PFSK-1 (cell line): ENCODE data around the gene ZNF786.
A peak's percentile ranks its signal among the peaks of the same experiment; 100 is the strongest.

ENCODE experiments used
- FOXP2 ChIP-seq: optimal IDR thresholded peaks from 2 replicates; pipeline ENCODE3; 2011; ENCODE audit warnings: borderline replicate concordance, control low read depth, inconsistent platforms; ENCODE audit not compliant: insufficient read depth; ENCODE audit errors: extremely low read length, extremely low read depth
- POLR2AphosphoS5 ChIP-seq: IDR thresholded peaks from 2 replicates; pipeline ENCODE4 v1.6.1; 2012; ENCODE audit warnings: low read depth, mild to moderate bottlenecking, control low read depth, low read length, moderate library complexity
- SIN3A ChIP-seq: IDR thresholded peaks from 2 replicates; pipeline ENCODE4 v1.6.1; 2012; ENCODE audit warnings: mild to moderate bottlenecking, low read length, moderate library complexity, borderline replicate concordance; ENCODE audit not compliant: insufficient read depth
- TAF1 ChIP-seq: IDR thresholded peaks from 2 replicates; pipeline ENCODE4 v1.6.1; 2012; ENCODE audit warnings: low read length, control low read depth, borderline replicate concordance; ENCODE audit not compliant: insufficient read depth
- TF ChIP-seq, protein P1 (sequence below), 2 experiments: IDR thresholded peaks; 2 replicates each; pipeline versions ENCODE4 v1.6.1 to v1.8.0; 2011 to 2012; ENCODE audit warnings: low read depth in 2 of 2, low read length in 2 of 2, control low read depth in 1 of 2, inconsistent platforms in 1 of 2, mild to moderate bottlenecking in 1 of 2, moderate library complexity in 1 of 2; ENCODE audit not compliant: insufficient read depth in 1 of 2

Gene ZNF786

DNA sequence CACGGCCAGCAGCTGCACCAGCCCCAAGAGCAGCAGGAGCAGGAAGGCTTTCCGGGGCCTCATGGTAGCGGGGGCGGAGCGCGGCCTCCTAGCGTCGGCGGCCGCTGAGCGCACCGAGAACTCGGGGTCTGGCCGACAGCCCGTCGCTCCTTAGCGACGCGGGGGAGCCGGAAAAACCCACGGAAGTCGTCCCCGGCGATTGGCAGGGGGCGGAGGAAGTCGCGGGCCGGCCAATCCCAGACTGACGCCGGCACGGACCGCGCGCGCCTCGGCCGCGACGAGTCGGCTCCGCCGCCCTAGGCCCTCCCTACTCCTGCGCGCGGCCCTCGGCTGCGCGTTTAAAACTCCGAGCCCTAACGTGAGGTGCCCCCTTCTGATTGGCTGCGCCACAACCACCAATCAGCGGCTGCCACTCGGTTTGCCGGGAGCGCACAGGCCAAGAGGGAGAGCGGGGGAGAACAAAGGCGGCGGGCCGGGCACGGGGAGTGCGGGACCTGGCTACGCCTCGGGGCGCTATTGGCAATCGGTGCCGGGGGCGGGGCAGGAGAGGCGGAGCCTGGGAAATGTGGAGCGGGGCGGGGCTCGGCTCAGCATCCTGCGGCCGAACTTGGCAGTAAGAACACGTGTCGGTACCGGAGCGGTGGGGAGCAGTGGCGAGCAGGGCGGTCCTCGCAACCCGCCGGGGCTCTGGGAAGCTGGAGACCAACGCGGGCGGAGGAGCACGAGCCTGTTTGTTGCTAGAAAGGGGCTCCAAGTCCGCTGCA, 62.0 kb downstream of the ZNF786 start, which contains the start of gene PDIA4:
Gene PDIA4, minus strand, starts transcription at position 160 of the 764 bp plus-strand sequence. Its CDS starts 97 bp downstream, at position 63.
- TF ChIP-seq SIN3A (peak; percentile 93; the same call in 1 of the 2 replicates), POLR2AphosphoS5 (peak; percentile 78), TAF1 (peak; percentile 62), FOXP2 (peak; percentile 77)
- TF ChIP-seq, protein P1, sequence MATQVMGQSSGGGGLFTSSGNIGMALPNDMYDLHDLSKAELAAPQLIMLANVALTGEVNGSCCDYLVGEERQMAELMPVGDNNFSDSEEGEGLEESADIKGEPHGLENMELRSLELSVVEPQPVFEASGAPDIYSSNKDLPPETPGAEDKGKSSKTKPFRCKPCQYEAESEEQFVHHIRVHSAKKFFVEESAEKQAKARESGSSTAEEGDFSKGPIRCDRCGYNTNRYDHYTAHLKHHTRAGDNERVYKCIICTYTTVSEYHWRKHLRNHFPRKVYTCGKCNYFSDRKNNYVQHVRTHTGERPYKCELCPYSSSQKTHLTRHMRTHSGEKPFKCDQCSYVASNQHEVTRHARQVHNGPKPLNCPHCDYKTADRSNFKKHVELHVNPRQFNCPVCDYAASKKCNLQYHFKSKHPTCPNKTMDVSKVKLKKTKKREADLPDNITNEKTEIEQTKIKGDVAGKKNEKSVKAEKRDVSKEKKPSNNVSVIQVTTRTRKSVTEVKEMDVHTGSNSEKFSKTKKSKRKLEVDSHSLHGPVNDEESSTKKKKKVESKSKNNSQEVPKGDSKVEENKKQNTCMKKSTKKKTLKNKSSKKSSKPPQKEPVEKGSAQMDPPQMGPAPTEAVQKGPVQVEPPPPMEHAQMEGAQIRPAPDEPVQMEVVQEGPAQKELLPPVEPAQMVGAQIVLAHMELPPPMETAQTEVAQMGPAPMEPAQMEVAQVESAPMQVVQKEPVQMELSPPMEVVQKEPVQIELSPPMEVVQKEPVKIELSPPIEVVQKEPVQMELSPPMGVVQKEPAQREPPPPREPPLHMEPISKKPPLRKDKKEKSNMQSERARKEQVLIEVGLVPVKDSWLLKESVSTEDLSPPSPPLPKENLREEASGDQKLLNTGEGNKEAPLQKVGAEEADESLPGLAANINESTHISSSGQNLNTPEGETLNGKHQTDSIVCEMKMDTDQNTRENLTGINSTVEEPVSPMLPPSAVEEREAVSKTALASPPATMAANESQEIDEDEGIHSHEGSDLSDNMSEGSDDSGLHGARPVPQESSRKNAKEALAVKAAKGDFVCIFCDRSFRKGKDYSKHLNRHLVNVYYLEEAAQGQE (IDR thresholded peaks at IDR 0.05; ENCODE audit: insufficient read depth in 1 of 2, low read depth in 2 of 2, low read length in 2 of 2) = peak; percentile 4 to 16; a peak in 1 of 4 replicates

DNA sequence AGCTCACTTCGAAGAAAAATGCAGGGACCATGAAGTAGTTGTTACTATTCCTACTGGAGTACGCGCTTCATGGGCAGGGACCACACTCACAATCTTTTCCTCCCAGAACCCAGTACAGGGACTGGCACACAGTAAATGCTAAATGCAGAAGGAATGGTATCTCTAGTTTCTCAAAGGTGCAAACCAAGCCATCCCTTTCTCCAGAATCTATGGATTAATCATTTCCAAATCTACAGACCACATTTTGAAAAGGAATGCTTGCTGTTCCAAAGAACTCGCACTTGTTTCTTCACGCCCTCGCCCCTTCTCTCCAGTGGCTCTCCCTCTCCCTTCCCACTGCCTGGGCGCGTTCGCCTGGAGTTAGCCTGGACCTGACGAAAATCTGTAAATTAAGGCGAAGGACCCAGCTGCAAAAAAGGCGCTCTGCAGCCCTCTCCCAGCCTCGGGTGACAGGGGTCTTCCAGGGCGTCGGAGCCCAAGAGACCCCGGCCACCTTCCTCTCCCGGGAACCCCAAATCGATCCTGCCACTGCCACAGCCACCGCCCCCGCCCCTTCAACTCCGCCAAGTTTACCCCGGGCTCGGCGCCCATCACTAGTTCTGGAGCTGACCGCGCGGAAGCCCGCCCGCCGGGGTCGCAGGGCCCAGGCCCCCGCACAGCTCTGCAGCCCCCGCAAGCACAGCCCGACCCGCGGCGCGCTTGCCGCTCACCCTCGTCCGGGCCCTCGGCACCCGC, 62.7 kb downstream of the ZNF786 start:
- TF ChIP-seq POLR2AphosphoS5 (no peak), FOXP2 (no peak), TAF1 (0 out of 2 replicates have a peak, but pooled peaks have one; percentile 7), SIN3A (no peak)
- TF ChIP-seq, protein P1 (IDR thresholded peaks at IDR 0.05; ENCODE audit: insufficient read depth in 1 of 2, low read depth in 2 of 2, low read length in 2 of 2) = no peak

DNA sequence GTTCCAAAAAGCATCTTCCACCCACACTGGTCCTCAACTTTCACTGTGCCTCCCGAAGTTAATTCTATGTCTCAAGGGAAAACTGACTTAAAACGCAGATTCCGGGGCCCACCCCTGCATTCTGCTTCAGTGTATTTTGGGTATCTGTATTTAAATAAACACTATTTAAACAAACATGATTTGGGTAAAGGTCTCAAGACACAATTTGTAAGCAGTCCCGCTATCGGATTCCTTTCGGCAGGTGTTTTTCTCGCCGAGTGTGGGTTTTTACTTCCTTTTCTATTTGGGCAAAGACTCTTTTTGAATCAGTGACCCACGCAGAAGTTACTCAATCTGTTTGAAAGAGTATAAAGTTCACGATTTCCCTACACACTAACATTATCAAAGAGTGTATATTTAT, 63.5 kb downstream of the ZNF786 start:
- TF ChIP-seq POLR2AphosphoS5 (no peak), TAF1 (no peak), FOXP2 (no peak), SIN3A (no peak)
- TF ChIP-seq, protein P1 (IDR thresholded peaks at IDR 0.05; ENCODE audit: insufficient read depth in 1 of 2, low read depth in 2 of 2, low read length in 2 of 2) = no peak

DNA sequence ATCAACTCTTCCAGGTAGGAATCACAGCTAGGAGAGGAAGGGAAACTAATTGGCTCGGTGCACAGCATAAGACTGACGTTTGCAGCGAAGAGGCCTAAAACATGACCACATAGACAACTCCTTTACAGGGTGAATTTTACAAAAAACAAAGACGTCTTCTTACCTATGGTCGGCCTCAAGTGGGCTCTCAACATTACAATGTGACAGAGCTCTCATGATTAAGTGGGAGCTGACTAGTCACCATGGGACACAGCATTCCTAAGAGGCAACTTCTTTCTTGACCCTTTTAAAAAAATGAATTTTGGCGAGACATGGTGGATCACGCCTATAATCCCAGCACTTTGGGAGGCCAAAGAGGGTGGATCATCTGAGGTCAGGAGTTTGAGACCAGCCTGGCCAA, 66.9 kb downstream of the ZNF786 start:
- TF ChIP-seq TAF1 = no peak
- no peak for TF ChIP-seq POLR2AphosphoS5

DNA sequence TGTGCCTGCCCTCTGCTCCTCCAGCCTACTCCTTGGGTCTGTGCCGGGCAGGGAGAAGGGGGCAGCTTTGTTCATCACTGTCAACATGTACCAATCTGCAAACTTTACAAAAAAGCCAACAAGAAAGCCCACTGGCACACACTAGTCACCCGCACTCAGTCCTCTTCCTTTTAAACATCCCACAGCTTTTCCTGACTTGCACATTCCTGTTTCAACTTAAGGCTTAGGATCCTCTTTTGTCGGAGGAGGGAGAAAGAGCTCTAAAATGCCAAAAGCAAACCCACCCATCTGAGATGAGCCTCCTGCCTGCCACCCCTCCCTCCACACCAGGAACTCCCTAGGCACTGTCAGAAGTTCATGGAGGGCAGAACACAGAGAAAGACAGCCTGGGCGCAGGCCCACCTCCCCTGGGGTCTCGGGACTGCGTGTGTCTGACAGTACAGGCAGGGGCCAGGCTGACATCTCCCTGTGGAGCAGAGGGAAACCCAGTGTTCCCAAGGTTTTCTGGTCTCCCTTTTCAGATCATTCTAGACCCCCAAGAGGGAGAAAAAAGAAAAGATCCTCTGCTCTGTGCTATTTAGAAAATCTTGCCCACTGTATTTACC, 67.7 kb downstream of the ZNF786 start:
- TF ChIP-seq, protein P1 (IDR thresholded peaks at IDR 0.05; ENCODE audit: insufficient read depth in 1 of 2, low read depth in 2 of 2, low read length in 2 of 2) = no peak
- TF ChIP-seq SIN3A (no peak), FOXP2 (no peak), TAF1 (no peak), POLR2AphosphoS5 (no peak)
